Measurements from ENCODE around the gene STARD13. TPM values are rescaled to one million over a fixed set of nuclear protein-coding genes. Genes with fewer than 3 reads are reported as not detected.

STARD13 gene
- total RNA-seq, 1 experiment from 2014 or later, result 26.6 TPM

- no TSS peak for BruUV-seq (replicated peaks)
- intact Hi-C loops (cut with micrococcal nuclease), result no loop called here
- Histone ChIP-seq H3K4me1 (ENCODE audit: insufficient read depth, low read length) (peaks cover 11% of the 10 kb centered on the region), H4K20me1 (ENCODE audit: low read length) (no peaks in the 10 kb centered on the region), H3K27me3 (ENCODE audit: low read length) (no peaks in the 10 kb centered on the region), H3K4me3 (ENCODE audit: low read length) (no peak overlapping the region), H3K36me3 (ENCODE audit: low read depth, low read length) (no peaks in the 10 kb centered on the region), H3F3A (ENCODE audit: low read length, unreplicated experiment) (no peaks in the 10 kb centered on the region), H3K9ac (ENCODE audit: low read length) (no peak overlapping the region), H3K4me2 (ENCODE audit: low read length) (no peak overlapping the region), H3K9me2 (replicated peaks; ENCODE audit: low read length) (no peaks in the 10 kb centered on the region), H3K79me2 (ENCODE audit: low read length) (peaks cover 3% of the 10 kb centered on the region; the same call in 1 of the 2 replicates), H3K9me3 (ENCODE audit: low read length) (no peaks in the 10 kb centered on the region), H2AFZ (ENCODE audit: low read length) (no peak overlapping the region), H3K27ac (ENCODE audit: low read length) (no peak overlapping the region)
- POLR2A ChIA-PET (ENCODE audit: unreplicated experiment), result no interaction called here
- DNase-seq (no peak), ATAC-seq (no peak)
- CTCF ChIA-PET, result no interaction called here
- TF ChIP-seq EZH2phosphoT487 (IDR thresholded peaks at IDR 0.05; ENCODE audit: borderline replicate concordance, low read length) (no peak), EZH2 (IDR thresholded peaks at IDR 0.05; ENCODE audit: low read length, unreplicated experiment) (no peak), CTCF (conservative IDR thresholded peaks at IDR 0.05; ENCODE audit: low read depth, low read length) (no peak)
These were observed 25.5 kb upstream of the STARD13 start for GRCh38 chr13:33311040-33311439.

GRCh38 chr13:33310245-33311038, 24.9 kb upstream of the STARD13 start:
- H3K27ac ChIP-seq (ENCODE audit: low read length), result peak overlapping the region; percentile 36
- H3K79me2 ChIP-seq (ENCODE audit: low read length), result peaks cover 6% of the 10 kb centered on the region; the same call in 1 of the 2 replicates
- no peak overlapping the region for H3K9ac ChIP-seq (ENCODE audit: low read length)
- ChIA-PET POLR2A (ENCODE audit: unreplicated experiment) (no interaction called here), CTCF (no interaction called here)
- no peaks in the 10 kb centered on the region for H3K27me3 ChIP-seq (ENCODE audit: low read length)
- ATAC-seq (peak; percentile 78), DNase-seq (peak; percentile 69)
- no peak for TF ChIP-seq CTCF (conservative IDR thresholded peaks at IDR 0.05; ENCODE audit: low read depth, low read length)
- no peak for TF ChIP-seq EZH2phosphoT487 (IDR thresholded peaks at IDR 0.05; ENCODE audit: borderline replicate concordance, low read length)
- TF ChIP-seq EZH2 (IDR thresholded peaks at IDR 0.05; ENCODE audit: low read length, unreplicated experiment), result no peak
- no peak overlapping the region for H2AFZ ChIP-seq (ENCODE audit: low read length)
- no peak overlapping the region for H3K4me2 ChIP-seq (ENCODE audit: low read length)
- H3K36me3 ChIP-seq (ENCODE audit: low read depth, low read length), result no peaks in the 10 kb centered on the region
- peaks cover 11% of the 10 kb centered on the region for H3K4me1 ChIP-seq (ENCODE audit: insufficient read depth, low read length)
- BruUV-seq (replicated peaks), result no TSS peak
- intact Hi-C loops (cut with micrococcal nuclease), result no loop called here
- no peak overlapping the region for H3K4me3 ChIP-seq (ENCODE audit: low read length)
- H3K9me2 ChIP-seq (replicated peaks; ENCODE audit: low read length), result no peaks in the 10 kb centered on the region
- H4K20me1 ChIP-seq (ENCODE audit: low read length), result no peaks in the 10 kb centered on the region
- no peaks in the 10 kb centered on the region for H3K9me3 ChIP-seq (ENCODE audit: low read length)
- no peaks in the 10 kb centered on the region for H3F3A ChIP-seq (ENCODE audit: low read length, unreplicated experiment)

GRCh38 chr13:33308863-33309262, 23.3 kb upstream of the STARD13 start:
- ATAC-seq (no peak), DNase-seq (no peak)
- no peaks in the 10 kb centered on the region for H3K27me3 ChIP-seq (ENCODE audit: low read length)
- H3F3A ChIP-seq (ENCODE audit: low read length, unreplicated experiment), result no peaks in the 10 kb centered on the region
- H4K20me1 ChIP-seq (ENCODE audit: low read length), result no peaks in the 10 kb centered on the region
- H3K9ac ChIP-seq (ENCODE audit: low read length), result no peak overlapping the region
- H3K4me2 ChIP-seq (ENCODE audit: low read length), result no peak overlapping the region
- intact Hi-C loops (cut with micrococcal nuclease), result no loop called here
- no peaks in the 10 kb centered on the region for H3K9me3 ChIP-seq (ENCODE audit: low read length)
- H2AFZ ChIP-seq (ENCODE audit: low read length), result no peak overlapping the region
- ChIA-PET POLR2A (ENCODE audit: unreplicated experiment) (no interaction called here), CTCF (no interaction called here)
- no TSS peak for BruUV-seq (replicated peaks)
- H3K9me2 ChIP-seq (replicated peaks; ENCODE audit: low read length), result no peaks in the 10 kb centered on the region
- TF ChIP-seq CTCF (conservative IDR thresholded peaks at IDR 0.05; ENCODE audit: low read depth, low read length) (no peak), EZH2 (IDR thresholded peaks at IDR 0.05; ENCODE audit: low read length, unreplicated experiment) (no peak), EZH2phosphoT487 (IDR thresholded peaks at IDR 0.05; ENCODE audit: borderline replicate concordance, low read length) (no peak)
- H3K4me3 ChIP-seq (ENCODE audit: low read length), result no peak overlapping the region
- 0 out of 2 replicates have a peak, but pooled peaks cover 3% of the 10 kb centered on the region for H3K79me2 ChIP-seq (ENCODE audit: low read length)
- no peak overlapping the region for H3K27ac ChIP-seq (ENCODE audit: low read length)
- no peaks in the 10 kb centered on the region for H3K36me3 ChIP-seq (ENCODE audit: low read depth, low read length)
- peaks cover 11% of the 10 kb centered on the region for H3K4me1 ChIP-seq (ENCODE audit: insufficient read depth, low read length)
